ENCODE results near the gene PTPRK. TPM values are rescaled to one million over a fixed set of nuclear protein-coding genes. Genes with fewer than 3 reads are reported as not detected.

Gene PTPRK
- total and polyA plus RNA-seq, 2 of the 13 experiments (the other 11 are each of a cell fraction or from before 2014, with no cell fraction given), result 43.6 to 98.3 TPM

DNA sequence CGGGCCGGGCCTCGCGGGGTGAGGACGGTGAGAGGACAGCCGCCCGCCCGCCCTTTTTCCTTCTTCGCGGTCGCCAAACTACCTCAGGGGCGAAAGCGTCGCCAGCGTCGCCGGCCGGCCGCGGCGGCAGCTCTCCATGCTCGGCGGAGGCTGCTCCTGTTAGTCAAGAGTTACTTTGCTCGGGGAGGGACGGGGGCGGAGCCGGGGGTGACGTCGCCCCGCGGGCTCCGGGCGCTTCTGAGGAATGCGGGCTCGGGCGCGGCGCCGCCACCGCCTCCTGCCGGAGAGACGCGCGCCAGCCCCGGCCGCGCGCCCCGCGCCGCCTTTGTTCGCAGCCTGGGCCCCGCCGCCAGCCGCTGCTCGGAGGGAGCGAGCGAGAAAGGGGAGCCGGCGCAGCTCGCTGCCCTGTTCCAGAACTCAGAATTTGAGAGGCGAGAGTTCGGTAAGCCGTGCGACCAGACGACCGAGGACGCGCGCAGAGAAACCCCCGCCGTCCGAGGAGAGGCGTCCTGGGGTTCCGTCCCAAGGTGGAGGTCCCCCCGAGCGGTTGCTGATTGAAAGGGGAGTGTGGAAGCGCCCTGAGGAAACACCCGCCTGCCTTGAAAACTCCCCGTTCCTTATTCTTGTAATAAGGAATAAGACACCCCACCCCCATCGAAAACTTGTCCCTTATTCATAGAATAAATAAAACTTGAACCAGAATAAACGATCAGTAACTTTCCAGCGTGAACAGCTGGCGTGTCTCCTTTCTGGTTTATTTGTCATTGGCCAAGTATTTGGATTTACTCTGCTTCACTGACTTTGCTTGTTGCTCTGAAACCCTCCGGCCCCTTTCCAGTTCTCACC lies at the start of gene PTPRK (continued):
- no peak for TF ChIP-seq ZNF569 (CRISPR knock-in tag; IDR thresholded peaks at IDR 0.05; ENCODE audit: borderline replicate concordance)
- TF ChIP-seq, protein P1, sequence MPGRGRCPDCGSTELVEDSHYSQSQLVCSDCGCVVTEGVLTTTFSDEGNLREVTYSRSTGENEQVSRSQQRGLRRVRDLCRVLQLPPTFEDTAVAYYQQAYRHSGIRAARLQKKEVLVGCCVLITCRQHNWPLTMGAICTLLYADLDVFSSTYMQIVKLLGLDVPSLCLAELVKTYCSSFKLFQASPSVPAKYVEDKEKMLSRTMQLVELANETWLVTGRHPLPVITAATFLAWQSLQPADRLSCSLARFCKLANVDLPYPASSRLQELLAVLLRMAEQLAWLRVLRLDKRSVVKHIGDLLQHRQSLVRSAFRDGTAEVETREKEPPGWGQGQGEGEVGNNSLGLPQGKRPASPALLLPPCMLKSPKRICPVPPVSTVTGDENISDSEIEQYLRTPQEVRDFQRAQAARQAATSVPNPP (CRISPR knock-in tag; IDR thresholded peaks at IDR 0.05), result peak; percentile 86
- no peak for TF ChIP-seq PRPF4 (IDR thresholded peaks at IDR 0.05; ENCODE audit: low read depth, low read length, poor library complexity, severe bottlenecking)
- TF ChIP-seq IRF2 (CRISPR knock-in tag; IDR thresholded peaks at IDR 0.05), result peak; percentile 82
- peak; percentile 53; the same call in 1 of the 2 replicates for TF ChIP-seq YEATS4 (CRISPR knock-in tag; IDR thresholded peaks at IDR 0.05; ENCODE audit: borderline replicate concordance)
- no peak for TF ChIP-seq NR2F2 (IDR thresholded peaks at IDR 0.05; ENCODE audit: borderline replicate concordance, low read depth)
- TF ChIP-seq CBX1 (IDR thresholded peaks at IDR 0.05; ENCODE audit: low read depth), result peak; percentile 72
- TF ChIP-seq MAFF (IDR thresholded peaks at IDR 0.05; ENCODE audit: low read depth, low read length), result no peak
- TF ChIP-seq ZNF329 (CRISPR knock-in tag; IDR thresholded peaks at IDR 0.05; ENCODE audit: low read depth), result no peak
- TF ChIP-seq CAMTA2 (CRISPR knock-in tag; IDR thresholded peaks at IDR 0.05; ENCODE audit: borderline replicate concordance), result no peak
- no peak for TF ChIP-seq ZNF577 (CRISPR knock-in tag; IDR thresholded peaks at IDR 0.05; ENCODE audit: borderline replicate concordance, low read depth)
- TF ChIP-seq ZNF737 (CRISPR knock-in tag; IDR thresholded peaks at IDR 0.05; ENCODE audit: borderline replicate concordance), result no peak
- TF ChIP-seq ZBTB46 (CRISPR knock-in tag; IDR thresholded peaks at IDR 0.05; ENCODE audit: borderline replicate concordance), result 0 out of 2 replicates have a peak, but pooled peaks have one; percentile 65
- peak; percentile 22; the same call in 1 of the 2 replicates for TF ChIP-seq ARNT2 (CRISPR knock-in tag; IDR thresholded peaks at IDR 0.05; ENCODE audit: low read depth)
- TF ChIP-seq FOXP4 (CRISPR knock-in tag; IDR thresholded peaks at IDR 0.05), result no peak; the same call in 1 of the 2 replicates
- peak; percentile 39; the same call in 1 of the 2 replicates for TF ChIP-seq CEBPG (CRISPR knock-in tag; IDR thresholded peaks at IDR 0.05)
- TF ChIP-seq, protein P2, sequence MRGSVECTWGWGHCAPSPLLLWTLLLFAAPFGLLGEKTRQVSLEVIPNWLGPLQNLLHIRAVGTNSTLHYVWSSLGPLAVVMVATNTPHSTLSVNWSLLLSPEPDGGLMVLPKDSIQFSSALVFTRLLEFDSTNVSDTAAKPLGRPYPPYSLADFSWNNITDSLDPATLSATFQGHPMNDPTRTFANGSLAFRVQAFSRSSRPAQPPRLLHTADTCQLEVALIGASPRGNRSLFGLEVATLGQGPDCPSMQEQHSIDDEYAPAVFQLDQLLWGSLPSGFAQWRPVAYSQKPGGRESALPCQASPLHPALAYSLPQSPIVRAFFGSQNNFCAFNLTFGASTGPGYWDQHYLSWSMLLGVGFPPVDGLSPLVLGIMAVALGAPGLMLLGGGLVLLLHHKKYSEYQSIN (CRISPR knock-in tag; IDR thresholded peaks at IDR 0.05; ENCODE audit: borderline replicate concordance), result no peak
- no peak; the same call in 1 of the 2 replicates for TF ChIP-seq ZBTB34 (CRISPR knock-in tag; IDR thresholded peaks at IDR 0.05)
- no peak for TF ChIP-seq HOXA7 (CRISPR knock-in tag; IDR thresholded peaks at IDR 0.05)
- TF ChIP-seq ZNF678 (CRISPR knock-in tag; IDR thresholded peaks at IDR 0.05), result no peak
- TF ChIP-seq ZNF550 (CRISPR knock-in tag; IDR thresholded peaks at IDR 0.05; ENCODE audit: borderline replicate concordance), result no peak
- no peak for TF ChIP-seq NFIC (IDR thresholded peaks at IDR 0.05; ENCODE audit: low read length)

All from HepG2 (cell line).